ENCODE results near the gene PARP14.
"Not testable (repeated sequence)": the region's sequence is repeated elsewhere in the genome, so short reads cannot be mapped to it uniquely, and the experiment has no call there.

The PARP14 gene

DNA sequence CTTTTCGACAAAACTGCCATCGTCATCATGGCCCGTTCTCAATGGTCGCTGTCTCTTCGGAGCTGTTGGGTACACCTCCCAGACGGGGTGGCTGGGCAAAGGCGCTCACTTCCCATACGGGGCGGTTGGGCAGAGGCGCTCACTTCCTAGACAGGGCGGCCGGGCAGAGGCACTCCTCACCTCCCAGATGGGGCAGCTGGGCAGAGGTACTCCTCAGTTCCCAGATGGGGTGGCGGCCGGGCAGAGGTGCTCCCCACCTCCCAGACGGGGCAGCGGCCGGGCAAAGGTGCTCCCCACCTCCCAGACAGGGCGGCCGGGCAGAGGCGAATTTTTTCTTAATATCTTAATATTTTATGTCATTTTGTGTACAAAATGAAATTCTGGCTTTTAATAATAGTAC is 44.5 kb downstream of the PARP14 start:
- no peak for DNase-seq (ENCODE audit: low read depth)

DNA sequence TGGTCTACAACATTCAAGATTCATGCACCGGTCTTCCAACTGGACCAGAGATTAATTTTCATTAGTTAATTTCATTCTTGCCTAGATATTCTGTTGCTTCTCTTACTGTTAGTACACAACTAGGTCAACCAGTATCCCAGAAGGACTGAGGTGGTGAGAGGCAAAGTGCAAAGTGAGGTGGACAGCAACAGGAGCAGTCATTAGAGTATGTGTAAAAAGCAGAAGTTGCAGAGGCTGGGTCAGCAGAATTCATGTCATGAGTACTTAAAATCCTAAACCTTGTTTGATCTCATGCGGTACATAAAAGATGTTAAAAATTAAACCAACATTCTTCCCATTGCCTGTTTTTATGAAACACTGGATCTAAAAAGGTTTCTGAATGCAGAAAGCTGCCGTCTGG is 46.7 kb downstream of the PARP14 start:
- no peak for DNase-seq (ENCODE audit: low read depth)

DNA sequence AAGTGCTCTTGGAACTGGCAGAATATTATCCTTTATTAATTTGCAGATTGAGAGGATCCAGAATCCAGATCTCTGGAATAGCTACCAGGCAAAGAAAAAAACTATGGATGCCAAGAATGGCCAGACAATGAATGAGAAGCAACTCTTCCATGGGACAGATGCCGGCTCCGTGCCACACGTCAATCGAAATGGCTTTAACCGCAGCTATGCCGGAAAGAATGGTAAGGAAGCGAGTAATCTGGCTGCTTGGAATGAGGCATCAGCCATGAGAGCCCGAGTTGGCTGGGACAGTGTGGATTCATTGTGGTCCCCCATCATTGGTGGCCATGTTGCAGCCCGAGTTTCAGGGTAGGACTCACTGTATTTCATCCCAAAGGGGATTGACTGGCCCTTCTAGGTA is 47.1 kb downstream of the PARP14 start:
- DNase-seq (ENCODE audit: low read depth): no peak

DNA sequence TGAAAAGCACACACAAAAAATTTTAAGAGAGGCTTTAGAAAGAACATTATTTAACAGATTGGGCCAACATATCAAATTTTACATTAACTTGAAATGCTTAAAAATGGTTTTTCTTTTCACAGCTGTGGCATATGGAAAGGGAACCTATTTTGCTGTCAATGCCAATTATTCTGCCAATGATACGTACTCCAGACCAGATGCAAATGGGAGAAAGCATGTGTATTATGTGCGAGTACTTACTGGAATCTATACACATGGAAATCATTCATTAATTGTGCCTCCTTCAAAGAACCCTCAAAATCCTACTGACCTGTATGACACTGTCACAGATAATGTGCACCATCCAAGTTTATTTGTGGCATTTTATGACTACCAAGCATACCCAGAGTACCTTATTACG is 47.5 kb downstream of the PARP14 start:
- no peak for DNase-seq (ENCODE audit: low read depth)

DNA sequence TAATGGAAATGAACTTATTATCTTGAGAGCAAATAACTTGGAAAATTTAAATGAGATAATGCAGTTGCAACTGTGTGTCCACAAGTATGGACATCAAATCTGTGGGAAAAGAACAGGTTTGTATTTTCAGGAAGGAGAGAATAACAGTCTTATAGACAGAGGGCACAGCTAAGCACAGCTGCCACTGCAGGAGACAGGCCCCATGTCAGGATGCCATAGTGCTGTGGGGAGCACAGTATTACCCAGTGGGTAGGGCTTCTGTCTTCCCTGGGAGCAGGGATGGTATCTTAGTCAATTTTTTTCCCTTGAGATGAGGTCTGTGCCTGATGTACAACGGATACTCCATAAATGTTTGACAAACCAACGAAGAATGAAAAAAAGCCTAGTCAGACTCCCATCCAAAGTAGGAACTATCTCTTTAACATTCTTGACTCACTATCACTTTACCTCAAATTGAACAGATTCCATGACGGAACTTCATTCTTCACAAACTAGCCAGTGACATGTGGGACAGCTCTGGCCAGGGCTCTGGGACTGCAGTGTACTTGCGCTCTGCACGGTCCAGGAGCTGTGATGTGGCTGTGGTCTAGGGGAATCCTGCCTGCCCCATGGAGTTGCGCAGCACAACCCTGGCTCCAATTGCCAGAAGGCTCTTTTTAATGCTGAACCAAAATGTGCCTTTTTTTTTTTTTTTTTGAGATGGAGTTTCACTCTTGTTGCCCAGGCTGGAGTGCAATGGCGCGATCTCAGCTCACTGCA is 48.3 kb downstream of the PARP14 start:
- no peak for DNase-seq (ENCODE audit: low read depth)

DNA sequence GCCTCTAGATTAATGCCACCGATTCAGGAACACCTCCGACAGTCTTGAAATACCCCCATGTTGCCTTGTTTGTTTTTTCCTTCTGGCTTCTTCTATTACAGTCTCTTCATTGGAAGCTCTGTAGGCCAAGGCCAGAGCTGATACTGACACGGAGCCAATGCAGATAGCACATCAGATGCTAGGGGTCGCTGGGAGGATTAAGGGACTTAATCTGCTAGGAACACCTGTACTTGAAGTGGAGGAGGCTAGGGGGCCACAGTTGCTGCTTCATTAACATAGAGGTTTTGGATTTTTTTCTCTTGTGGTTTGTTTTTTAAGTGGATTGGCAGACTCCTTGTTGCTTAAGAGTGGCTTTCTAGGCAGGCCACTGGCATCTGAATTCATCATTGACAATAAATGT is 49.6 kb downstream of the PARP14 start:
- DNase-seq (ENCODE audit: low read depth): no peak

DNA sequence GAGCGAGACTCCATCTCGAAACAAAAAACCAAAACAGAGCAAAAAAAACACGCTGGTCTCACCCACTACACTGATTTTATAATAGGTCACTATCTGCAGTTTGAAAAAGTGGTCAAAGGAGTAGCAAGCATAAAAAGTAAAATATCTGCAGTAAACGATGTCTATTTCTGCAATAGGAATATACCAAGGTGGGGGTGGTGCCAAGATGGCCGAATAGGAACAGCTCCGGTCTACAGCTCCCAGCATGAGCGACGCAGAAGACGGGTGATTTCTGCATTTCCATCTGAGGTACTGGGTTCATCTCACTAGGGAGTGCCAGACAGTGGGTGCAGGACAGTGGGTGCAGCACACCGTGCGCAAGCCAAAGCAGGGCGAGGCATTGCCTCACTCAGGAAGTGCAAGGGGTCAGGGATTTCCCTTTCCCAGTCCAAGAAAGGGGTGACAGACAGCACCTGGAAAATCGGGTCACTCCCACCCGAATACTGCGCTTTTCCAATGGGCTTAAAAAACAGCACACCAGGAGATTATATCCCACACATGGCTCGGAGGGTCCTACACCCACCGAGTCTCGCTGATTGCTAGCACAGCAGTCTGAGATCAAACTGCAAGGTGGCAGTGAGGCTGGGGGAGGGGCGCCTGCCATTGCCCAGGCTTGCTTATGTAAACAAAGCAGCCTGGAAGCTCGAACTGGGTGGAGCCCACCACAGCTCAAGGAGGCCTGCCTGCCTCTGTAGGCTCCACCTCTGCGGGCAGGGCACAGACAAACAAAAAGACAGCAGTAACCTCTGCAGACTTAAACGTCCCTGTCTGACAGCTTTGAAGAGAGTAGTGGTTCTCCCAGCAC is 52.3 kb downstream of the PARP14 start:
- DNase-seq (ENCODE audit: low read depth): not testable (repeated sequence)

DNA sequence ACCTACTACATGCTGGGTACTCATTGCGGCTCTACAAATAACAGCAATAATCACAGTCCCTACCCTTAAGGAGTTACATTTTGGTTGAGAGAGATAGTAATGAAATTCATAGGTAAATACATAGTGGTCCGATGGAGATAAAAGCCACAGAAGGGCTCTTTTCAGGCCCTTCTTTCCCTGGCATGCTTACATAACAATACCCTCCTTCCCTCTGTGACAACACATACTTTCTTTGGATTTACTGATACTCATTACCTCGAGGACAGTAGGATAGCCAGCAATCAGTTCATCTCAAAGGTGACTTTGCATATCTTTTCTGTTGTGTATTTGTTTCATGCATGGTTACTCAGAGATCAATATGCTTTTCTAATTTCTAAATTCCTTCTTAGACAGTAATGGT is 58.5 kb downstream of the PARP14 start:
- no peak for DNase-seq (ENCODE audit: low read depth)

DNA sequence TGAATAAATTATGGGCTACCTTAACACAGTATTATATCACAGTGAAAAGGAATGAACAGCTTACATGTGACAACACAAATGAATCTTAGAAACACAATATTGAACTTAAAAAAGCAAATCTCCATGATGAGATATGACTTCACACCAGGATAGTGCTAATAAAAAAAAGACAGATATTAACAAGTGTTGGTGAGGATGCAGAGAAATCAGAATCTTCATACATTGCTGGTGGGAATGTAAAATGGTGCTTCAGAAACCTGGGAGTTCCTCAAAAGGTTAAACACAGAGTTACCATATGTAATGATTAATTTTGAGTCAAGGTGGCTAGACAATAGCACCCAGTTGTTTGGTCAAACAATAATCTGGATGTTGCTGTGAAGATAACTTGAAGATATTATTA is 61.6 kb downstream of the PARP14 start:
- DNase-seq (ENCODE audit: low read depth): no peak

DNA sequence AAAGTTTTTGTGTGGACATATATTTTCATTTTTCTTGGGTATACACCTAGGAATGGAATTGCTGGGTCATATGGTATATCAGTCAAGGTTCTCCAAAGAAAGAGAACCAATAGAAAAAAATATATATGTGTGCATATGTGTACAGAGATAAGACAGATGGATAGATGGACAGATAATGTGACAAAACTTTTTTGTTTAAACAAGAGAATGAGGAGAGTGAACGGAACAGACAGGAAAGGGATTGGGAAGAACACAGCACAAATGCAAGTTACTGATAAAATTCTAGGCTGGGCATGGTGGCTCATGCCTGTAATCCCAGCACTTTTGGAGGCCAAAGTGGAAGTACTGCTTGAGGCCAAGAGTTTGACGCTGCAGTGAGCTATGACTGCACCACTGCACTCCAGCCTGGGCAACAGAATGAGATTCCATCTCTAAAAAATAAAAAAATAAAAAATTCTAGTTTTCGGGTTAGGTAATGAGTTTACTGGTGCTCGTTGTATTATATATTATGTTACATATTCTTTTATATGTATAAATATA is 63.0 kb downstream of the PARP14 start:
- no peak for DNase-seq (ENCODE audit: low read depth)

DNA sequence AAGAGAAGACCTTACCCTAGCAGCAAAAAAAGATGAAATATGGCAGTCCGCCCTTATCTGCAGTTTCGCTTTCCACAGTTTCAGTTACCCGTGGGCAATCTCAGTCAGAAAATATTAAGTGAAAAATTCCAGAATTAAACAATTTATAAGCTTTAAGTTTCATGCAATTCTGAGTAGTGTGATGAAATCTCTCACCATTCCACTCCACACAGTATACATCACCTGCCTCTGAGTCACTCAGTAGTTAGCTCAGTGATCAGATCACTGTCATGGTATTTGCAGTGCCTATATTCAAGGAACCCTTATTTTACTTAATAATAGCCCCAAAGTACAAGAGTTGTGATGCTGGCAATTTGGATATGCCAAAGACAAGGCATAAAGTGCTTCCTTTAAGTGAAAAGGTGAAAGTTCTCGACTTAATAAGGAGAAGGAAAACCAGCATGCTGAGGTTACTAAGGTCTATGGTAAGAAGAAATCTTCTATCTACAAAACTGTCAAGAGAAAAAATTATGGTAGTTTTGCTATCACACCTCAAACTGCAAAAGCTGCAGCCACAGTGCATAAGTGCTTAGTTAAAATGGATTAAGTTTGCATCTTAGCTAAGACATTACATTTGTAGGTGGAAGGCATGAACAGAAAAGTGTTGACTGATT is 64.9 kb downstream of the PARP14 start:
- DNase-seq (ENCODE audit: low read depth): no peak

DNA sequence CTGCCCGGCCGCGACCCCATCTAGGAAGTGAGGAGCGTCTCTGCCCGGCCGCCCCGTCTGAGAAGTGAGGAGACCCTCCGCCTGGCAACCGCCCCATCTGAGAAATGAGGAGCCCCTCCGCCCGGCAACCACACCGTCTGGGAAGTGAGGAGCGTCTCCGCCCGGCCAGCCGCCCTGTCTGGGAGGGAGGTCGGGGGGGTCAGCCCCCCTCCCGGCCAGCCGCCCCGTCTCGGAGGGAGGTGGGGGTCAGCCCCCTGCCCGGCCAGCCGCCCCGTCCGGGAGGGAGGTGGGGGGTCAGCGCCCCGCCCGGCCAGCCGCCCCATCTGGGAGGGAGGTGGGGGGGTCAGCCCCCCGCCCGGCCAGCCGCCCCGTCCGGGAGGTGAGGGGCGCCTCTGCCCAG is 66.7 kb downstream of the PARP14 start:
- DNase-seq (ENCODE audit: low read depth): not testable (repeated sequence)

DNA sequence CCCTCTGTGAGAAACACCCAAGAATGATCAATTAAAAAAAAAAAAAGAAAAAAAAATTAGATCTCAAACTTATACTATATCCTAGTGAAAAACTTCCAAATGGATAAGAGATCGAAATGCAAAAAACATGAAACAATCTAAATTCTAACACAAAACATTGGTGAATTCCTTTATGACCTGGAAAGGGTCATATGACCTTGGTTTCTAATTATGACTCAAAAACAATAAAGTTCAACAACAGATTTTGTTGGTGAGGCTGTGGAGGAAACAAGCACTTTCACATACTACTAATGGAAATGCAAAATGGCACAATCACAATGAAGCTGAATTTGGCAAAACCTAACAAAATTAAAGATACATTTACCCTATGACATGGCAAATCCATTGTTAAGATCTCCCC is 67.7 kb downstream of the PARP14 start:
- no peak for DNase-seq (ENCODE audit: low read depth)

DNA sequence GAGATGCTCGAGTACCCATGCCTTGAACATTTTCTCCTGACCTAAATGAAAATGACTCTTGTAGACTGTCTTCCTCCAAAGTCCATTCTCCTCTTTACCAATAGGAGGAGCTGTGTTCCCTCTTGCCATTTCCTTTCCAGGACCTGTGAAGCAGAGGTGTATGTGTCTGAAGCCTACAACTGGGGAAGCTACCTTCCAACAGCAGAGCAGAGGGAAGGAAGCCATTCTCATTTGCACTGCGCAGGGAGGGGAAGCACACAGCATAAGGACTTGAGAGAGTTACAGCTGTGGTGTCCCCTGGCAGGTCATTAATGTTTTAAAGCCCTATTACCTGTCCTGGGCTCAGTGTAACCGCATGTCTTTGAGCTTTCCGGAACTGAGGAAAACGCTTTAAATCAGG is 74.3 kb downstream of the PARP14 start:
- no peak for DNase-seq (ENCODE audit: low read depth)

DNA sequence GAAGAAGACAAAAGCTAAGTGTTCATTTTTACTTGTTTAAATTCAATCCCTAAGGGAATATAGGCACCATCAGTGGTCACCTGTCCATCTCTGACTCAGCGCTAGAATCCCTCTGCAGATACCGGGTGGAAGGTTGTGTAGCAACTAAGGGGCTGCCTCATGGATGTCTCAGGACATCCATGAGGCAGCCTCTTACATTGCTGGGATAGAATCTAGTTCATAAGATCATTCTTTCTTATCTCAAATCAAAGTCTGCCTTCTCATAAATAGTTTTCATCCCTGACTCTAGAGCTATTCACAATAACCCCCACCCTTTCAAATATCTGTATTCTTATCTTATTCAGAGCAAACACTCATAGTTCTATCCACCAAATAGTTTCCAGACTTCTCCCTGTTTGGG is 74.9 kb downstream of the PARP14 start:
- DNase-seq (ENCODE audit: low read depth): no peak

DNA sequence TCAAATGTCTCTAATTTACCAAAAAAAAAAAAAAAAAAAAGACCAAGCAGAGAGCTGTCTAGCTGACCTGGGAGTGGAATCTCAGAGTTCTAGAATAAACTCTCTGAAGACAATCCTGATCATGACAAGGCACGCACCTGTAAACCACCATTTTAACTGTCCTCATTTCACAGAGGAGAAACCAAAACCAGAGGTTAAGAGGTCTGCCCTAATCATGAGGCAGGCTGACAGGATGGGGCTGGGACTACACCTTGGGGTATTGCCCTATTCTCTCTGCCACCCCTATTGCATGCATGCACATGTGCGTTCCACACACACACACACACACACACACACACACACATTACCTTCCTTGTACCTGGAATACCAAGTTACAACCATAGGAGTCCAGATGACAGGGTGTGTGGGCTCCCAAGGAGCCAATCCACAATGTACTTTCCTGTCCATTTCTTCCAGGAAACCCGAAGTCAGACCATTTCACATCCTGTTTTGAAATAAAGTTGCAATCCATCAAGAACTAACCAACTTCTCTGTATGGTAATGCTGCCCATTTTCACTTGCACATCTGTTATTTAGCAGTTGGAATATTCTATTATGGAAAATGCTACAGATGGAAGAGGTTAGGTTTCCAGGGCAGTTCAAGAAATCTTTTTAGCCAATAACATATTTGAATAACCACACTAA is 78.4 kb downstream of the PARP14 start:
- DNase-seq (ENCODE audit: low read depth): no peak

DNA sequence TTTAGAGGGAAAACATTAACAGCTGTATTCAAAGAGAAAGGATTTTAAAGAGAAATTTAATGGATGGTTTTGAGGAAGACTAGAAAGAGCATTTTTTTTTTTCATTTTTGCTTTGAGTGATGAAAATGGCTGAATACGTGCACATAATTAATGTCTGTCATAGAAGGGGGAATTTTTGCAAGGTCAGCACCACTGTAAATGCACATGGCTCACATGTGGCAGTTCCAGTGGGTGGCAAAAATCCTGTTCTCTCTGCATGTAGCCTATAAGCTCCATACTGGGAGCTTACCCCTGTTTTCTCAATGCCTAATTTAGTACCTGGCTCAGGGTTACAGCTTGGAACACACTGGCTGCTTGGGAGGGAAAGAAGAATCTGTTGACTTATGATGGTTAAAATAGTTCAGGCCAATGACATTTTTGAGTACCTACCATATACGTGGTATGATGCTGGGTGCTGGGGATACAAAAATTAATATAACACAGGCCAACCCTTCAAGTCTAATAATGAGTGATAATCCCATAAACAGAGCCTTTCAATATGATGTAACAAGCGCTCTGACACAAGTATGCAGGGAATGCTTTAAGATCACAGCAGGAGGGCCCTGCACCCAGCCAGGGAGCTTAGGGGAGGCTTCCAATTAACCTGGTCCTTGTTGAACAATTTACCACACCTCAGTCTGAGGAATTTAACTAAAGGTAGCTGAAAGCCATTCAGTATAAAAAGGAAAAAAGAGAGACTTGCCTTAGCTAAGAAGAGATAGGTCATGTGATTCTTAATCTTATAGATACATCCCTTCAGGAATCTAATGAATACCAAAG is 80.0 kb downstream of the PARP14 start:
- no peak for DNase-seq (ENCODE audit: low read depth)

DNA sequence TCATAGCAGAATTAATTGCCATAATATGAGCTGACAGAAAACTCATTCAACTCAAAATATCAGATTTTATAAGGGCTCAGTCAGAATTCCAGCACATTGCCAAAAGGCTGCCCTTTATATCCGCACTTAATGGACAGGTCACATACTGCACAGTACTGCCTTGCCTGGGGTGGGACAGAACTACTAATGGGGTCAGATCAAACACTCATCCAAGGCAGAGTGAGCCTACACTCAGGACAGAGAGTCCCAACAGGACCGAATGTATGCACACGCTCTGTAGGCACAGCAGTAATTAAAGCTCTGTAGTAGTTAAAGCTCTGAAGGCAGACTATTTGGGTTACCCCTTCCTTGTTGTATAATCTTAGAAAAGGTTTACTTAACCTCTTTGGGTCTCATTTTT is 85.8 kb downstream of the PARP14 start:
- DNase-seq (ENCODE audit: low read depth): no peak

DNA sequence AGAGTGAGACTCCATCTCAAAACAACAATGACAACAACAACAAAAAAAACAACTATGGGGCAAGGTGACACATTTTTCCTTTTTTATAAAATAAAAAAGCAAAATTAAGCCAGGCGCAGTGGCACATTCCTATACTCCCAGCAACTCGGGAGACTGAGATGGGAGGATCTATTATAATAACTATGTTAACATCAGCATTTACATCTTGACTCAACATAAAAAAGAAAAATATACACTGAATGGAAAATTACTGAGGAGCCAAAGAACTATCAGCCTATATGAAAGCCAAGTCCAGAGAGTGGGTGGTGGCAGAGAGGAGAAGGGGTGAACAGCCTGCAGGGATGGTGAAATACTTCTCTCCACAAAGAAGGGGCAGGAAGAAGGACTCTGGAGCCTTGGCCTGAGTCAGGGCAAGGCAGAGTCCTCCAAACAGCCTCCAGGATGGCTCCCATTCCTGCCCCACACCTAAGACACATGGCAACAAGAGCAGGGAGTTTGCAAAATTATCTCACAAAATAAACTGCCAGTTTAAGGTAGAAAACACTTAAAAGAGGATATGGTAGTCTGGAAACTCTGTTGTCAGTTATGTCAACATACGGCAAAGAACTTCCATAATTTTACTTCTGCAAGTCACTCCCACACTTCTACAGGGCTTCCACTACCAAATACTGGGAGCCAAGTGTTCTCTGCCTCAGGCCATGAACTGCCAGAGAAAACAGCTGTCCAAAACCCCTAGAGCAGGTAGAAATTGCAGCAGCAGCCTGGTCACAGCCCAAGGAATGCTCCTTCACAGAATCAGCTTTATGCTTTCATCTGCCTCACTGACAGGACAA is 87.1 kb downstream of the PARP14 start:
- DNase-seq (ENCODE audit: low read depth): no peak

DNA sequence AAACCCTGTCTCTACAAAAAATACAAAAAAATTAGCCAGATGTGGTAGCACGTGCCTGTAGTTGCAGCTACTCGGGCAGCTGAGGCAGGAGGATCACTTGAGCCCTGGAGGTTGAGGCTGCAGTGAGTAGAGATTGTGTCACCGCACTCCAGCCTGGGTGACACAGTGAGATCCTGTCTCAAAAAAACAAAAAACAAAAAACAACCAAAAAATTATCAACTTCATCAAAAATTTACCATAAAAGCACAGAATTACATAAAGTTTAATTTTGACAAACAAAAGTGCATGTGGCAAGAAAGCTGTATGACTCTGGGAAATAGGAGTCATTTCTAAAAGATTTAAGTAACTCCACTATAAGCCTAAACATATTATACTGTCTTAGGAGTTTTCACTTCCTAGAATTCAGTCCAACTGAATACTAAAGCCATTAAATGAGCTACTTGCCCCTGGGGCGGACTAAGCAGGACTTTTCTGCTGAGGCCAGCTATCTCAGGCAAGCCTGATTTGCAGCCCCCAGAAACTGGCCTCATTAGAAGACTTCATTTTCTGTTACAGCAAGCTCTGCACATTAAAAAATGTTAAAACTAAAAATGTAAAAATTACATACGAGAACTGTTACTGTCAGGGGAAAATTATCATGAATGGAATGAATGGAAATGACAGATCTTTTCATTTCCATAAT is 90.0 kb downstream of the PARP14 start:
- no peak for DNase-seq (ENCODE audit: low read depth)

Measured in HS-27A (cell line).